Thymus (tissue), 11 donors: ENCODE measurements around the gene ZFYVE16. TPM values are rescaled to one million over a fixed set of nuclear protein-coding genes. Genes with fewer than 3 reads are reported as not detected.

Experiments used
- DNase-seq, 9 donors: peaks; one replicate each; pipeline ENCODE4 v3.0.0-alpha.2; 2013; ENCODE audit warnings: low spot score in 9 of 9, low read depth in 6 of 9, missing footprints in 1 of 9
- H3K27ac ChIP-seq, 2 donors: one replicate each; pipeline ENCODE4 v1.5.1; 2013; ENCODE audit warnings: control low read depth in 1 of 2, low read depth in 1 of 2, low read length in 1 of 2, mild to moderate bottlenecking in 1 of 2, moderate library complexity in 1 of 2
- H3K27me3 ChIP-seq, 2 donors: one replicate each; pipeline ENCODE4 v1.5.1; 2013; ENCODE audit warnings: low read length in 1 of 2; ENCODE audit not compliant: control insufficient read depth in 2 of 2, insufficient read depth in 1 of 2
- H3K36me3 ChIP-seq, 2 donors: one replicate each; pipeline ENCODE4 v1.5.1; 2013; ENCODE audit warnings: low read length in 1 of 2, mild to moderate bottlenecking in 1 of 2, moderate library complexity in 1 of 2; ENCODE audit not compliant: control insufficient read depth in 2 of 2, insufficient read depth in 2 of 2
- H3K4me1 ChIP-seq, 2 donors: one replicate each; pipeline ENCODE4 v1.5.1; 2013; ENCODE audit warnings: low read length in 2 of 2; ENCODE audit not compliant: control insufficient read depth in 2 of 2, insufficient read depth in 2 of 2
- H3K4me3 ChIP-seq, 2 donors: one replicate each; pipeline ENCODE4 v1.5.1; 2013; ENCODE audit warnings: low read length in 2 of 2, control low read depth in 1 of 2, mild to moderate bottlenecking in 1 of 2
- H3K9me3 ChIP-seq, 2 donors: one replicate each; pipeline ENCODE4 v1.5.1; 2013; ENCODE audit warnings: low read length in 1 of 2, mild to moderate bottlenecking in 1 of 2; ENCODE audit not compliant: control insufficient read depth in 2 of 2, insufficient read depth in 1 of 2
- WGBS: extraction: QIAGEN DNeasy Blood & Tissue Kit; methylation state at CpG from one replicate; pipeline ENCODE4 v1.1.7; 2013; 5-methylcytosine and 5-hydroxymethylcytosine counted together
- polyA plus RNA-seq: library from polyadenylated mRNA; stranded (reverse); fragments of 200-250 nt; gene quantifications from one replicate; pipeline ENCODE4 v1.2.3, GENCODE V29; 2013
- total RNA-seq: library from RNA; stranded (reverse); fragments of 120-200 nt; gene quantifications from one replicate; pipeline ENCODE4 v1.2.4, GENCODE V29; 2013
- donor health status: healthy.

Gene ZFYVE16
- total and polyA plus RNA-seq, 2 donors = 14.4 to 23.3 TPM

DNA sequence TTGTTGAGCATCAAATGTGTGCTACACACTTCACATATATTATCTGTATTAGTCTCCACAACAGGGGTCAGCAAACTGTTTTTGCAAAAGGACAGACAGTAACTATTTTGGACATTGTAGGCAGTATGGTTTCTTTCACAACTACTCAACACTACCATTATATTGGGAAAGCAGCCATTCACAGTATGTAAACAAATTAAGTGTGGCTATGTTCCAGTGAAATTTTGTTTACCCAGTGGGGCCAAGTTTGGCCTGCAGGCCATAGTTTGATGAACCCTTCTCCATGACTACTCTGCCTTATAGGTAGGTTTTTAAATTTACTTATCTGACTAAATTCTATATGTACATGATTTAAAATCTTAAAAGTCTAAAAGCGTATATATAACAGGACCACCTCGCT lies 67.1 kb downstream of the ZFYVE16 start:
- Histone ChIP-seq H3K27ac (no peak overlapping the region), H3K36me3 (peaks cover 3 to 10% of the 10 kb centered on the region in 2 donors)

GRCh38 chr5:80479713-80480112 lies 71.8 kb downstream of the ZFYVE16 start:
- H3K27me3 ChIP-seq = no peaks in the 10 kb centered on the region
- no peaks in the 10 kb centered on the region for H3K4me1 ChIP-seq
- peaks cover 1 to 6% of the 10 kb centered on the region in 2 donors for H3K9me3 ChIP-seq
- H3K4me3 ChIP-seq = no peak overlapping the region
- H3K36me3 ChIP-seq = peaks cover 0 to 7% of the 10 kb centered on the region in 2 donors
- H3K27ac ChIP-seq = no peak overlapping the region
- no peak for DNase-seq

More for the DNA sequence above, 67.1 kb downstream of the ZFYVE16 start:
- Histone ChIP-seq H3K4me3 (no peak overlapping the region), H3K4me1 (no peaks in the 10 kb centered on the region), H3K9me3 (peaks cover 3 to 11% of the 10 kb centered on the region in 2 donors), H3K27me3 (no peaks in the 10 kb centered on the region)
- DNase-seq = no peak
- 99% methylated on average over 2 of the region's 2 CpGs for WGBS

GRCh38 chr5:80480354-80480753 lies 72.5 kb downstream of the ZFYVE16 start:
- no peak overlapping the region for H3K4me3 ChIP-seq
- H3K27me3 ChIP-seq = no peaks in the 10 kb centered on the region
- H3K9me3 ChIP-seq = peaks cover 1 to 6% of the 10 kb centered on the region in 2 donors
- H3K4me1 ChIP-seq = no peaks in the 10 kb centered on the region
- H3K36me3 ChIP-seq = peaks cover 0 to under 1% of the 10 kb centered on the region in 2 donors
- no peak overlapping the region for H3K27ac ChIP-seq
- DNase-seq = no peak
- WGBS = 95% methylated on average over 2 of the region's 2 CpGs

- Histone ChIP-seq H3K27me3 (no peaks in the 10 kb centered on the region), H3K9me3 (peaks cover 1 to 6% of the 10 kb centered on the region in 2 donors), H3K36me3 (no peaks in the 10 kb centered on the region), H3K4me3 (no peak overlapping the region), H3K4me1 (no peaks in the 10 kb centered on the region), H3K27ac (no peak overlapping the region)
- WGBS = 97% methylated on average over 3 of the region's 3 CpGs
- peak in 7 of 9 donors; percentile 18 to 59 (median 23) for DNase-seq
Measured at GRCh38 chr5:80481019-80481893, 73.4 kb downstream of the ZFYVE16 start.

GRCh38 chr5:80482578-80482977 lies 74.7 kb downstream of the ZFYVE16 start:
- no peak for DNase-seq
- Histone ChIP-seq H3K9me3 (peaks cover 1 to 6% of the 10 kb centered on the region in 2 donors), H3K36me3 (no peaks in the 10 kb centered on the region), H3K27ac (no peak overlapping the region), H3K27me3 (peaks cover 0 to 3% of the 10 kb centered on the region in 2 donors), H3K4me3 (no peak overlapping the region), H3K4me1 (peaks cover 0 to 7% of the 10 kb centered on the region in 2 donors)
- WGBS = 82% methylated on average over 4 of the region's 4 CpGs

GRCh38 chr5:80483636-80484232 lies 75.9 kb downstream of the ZFYVE16 start:
- peaks cover 1 to 6% of the 10 kb centered on the region in 2 donors for H3K9me3 ChIP-seq
- no peak overlapping the region for H3K27ac ChIP-seq
- no peak for DNase-seq
- no peak overlapping the region for H3K4me3 ChIP-seq
- no peaks in the 10 kb centered on the region for H3K36me3 ChIP-seq
- WGBS = 99% methylated on average over 3 of the region's 3 CpGs
- H3K27me3 ChIP-seq = peaks cover 2 to 13% of the 10 kb centered on the region in 2 donors
- H3K4me1 ChIP-seq = peaks cover 0 to 12% of the 10 kb centered on the region in 2 donors

- Histone ChIP-seq H3K4me3 (peak overlapping the region; percentile 50 to 60), H3K9me3 (peaks cover 1 to 6% of the 10 kb centered on the region in 2 donors), H3K4me1 (peaks cover 0 to 12% of the 10 kb centered on the region in 2 donors), H3K27me3 (peaks cover 2 to 13% of the 10 kb centered on the region in 2 donors), H3K27ac (peak overlapping the region in 1 of 2 donors; percentile 61), H3K36me3 (no peaks in the 10 kb centered on the region)
- 66% methylated on average over 18 of the region's 18 CpGs for WGBS
- no peak for DNase-seq
Measured at GRCh38 chr5:80487444-80487828, 79.6 kb downstream of the ZFYVE16 start.

DNA sequence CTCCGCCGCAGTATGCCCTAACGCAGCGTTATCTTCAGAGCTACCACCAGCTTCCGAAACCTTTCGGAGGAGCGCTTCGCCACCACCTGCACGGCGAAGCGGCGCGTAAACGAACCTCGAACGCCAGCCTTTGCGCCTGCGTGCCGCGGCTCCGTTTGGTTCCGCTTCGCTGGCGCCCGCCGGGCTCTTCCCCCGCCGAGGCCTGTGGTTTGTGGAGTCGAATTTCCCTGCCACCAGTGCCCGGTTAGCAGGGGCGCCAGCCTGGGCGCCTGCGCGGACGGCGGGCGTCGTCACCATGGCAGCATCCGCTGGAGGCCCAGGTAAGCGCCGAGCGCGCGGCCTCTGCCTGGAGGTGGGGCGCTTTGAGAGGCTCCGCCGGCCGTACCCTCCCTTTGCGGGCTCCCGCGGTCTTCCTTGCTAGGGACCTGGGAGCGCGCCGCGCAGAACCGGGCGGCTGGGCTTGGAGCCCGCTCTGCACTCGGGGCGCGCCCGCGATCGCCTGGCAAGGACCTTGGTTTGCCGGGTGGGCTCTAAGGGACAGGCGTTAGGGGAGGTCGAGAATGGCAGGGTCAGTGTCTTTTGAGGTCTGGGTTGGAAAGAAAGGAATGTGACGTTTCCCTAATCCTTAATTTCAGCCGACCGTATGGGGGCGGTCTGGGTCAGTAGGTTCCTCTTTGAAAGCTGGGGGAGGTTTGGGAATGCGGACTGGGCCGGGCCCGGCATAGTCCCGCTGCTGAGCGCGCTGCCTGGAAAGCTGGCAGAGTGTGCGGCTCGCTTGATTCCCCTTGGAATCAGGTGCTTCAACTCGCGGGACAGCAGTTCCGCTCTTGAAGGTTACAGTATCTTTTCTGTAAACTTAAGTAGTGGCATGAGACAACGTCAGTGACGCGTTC lies 80.2 kb downstream of the ZFYVE16 start, which contains the start of gene FAM151B:
FAM151B (plus strand) TSS at position 272 of the 893 bp plus-strand sequence; CDS start at position 296, 24 bp downstream.
- peak; percentile 58 to 90 (median 74) for DNase-seq
- Histone ChIP-seq H3K36me3 (no peaks in the 10 kb centered on the region), H3K4me3 (peak within 1 kb of the TSS; percentile 50 to 60), H3K4me1 (peaks cover 0 to 12% of the 10 kb centered on the region in 2 donors), H3K9me3 (peaks cover 1 to 6% of the 10 kb centered on the region in 2 donors), H3K27me3 (peaks cover 2 to 13% of the 10 kb centered on the region in 2 donors), H3K27ac (peak within 1 kb of the TSS in 1 of 2 donors; percentile 61)
- 1% methylated on average over 85 of the region's 85 CpGs for WGBS
